ENCODE measurements around the gene MRPS23.

MRPS23 gene

DNA sequence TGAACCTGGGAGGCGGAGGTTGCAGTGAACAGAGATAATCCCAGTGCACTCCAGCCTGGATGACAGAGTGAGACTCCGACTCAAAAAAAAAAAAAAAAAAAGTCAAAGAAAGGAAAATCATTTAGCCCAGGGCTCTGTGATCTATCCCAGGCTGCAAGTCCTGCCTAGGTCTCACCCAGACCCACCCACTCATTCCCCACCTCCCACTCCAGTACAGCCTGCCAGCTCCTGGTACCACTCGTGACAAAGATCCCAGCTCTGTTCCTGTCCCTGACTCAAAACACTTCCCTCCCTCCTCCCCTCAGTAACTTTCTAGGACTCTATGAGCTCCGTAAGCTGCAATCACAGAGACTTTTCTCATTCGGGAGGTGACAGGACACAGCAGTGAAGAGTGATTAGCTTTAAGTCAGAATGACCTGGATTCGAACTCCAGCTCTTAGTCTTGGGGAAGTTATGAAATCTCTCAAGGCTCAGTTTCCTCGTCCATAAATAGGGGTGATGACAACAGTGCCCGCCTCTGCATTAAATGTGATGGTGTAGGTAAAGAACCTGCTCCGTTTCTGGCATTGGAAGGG is 28.0 kb upstream of the MRPS23 start:
- no peak for DNase-seq

DNA sequence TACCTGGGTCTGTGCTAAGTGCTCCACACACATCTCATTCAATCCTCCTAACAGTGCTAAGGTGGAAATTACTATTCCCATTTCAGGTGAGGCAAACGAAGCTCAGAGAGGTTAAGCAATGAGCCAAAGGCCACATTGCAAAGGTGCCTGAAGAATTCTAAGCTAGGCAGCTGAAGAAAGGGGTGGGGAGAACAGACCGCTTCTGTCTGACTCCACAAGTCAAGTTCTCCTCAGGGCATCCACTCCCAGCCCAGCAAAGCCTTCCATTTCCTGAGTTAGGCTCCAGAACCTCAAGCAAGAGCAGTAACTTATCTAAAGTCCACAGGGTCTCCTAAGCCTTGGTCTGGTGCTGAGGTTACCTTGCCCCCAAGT is 27.0 kb upstream of the MRPS23 start:
- DNase-seq: no peak

DNA sequence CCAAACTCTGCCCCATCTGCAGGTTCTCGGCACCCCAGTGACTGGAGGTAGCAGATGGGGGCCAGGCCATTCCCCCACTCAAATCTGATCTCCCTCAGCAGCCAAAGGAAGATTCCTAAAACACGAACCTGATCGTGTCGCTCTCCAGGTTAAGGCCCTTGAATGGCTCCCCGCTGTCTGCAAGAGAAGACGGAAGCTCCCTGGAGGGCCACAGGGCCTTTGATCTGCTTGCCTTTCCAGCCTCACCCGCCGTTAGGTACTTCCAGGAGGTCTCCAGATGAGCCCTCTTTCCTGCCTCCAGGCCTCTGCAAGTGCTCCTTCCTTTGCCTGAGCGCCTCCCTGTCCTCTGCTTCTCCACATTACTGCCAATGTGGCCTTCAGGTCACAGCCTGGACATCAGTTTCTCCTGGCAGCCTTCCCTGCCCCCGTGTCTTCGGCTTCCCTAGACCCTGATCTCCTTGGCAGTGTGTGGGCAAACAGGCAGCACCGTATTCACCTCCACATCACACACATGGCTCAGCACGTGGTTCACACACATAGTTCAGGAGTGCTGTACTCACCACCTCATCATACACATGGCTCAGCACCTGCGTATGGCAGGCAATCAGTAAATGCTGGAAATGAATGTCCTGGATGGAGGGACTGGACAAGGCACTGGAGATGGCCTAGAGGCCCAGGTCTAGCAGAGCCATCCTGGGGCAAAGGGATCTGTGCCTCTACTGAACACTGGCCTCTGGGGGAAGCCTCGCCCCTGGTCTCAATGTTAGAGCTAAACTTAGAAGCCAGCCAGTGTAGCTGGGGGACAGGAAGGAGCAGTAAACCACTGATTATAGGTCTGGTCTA is 26.4 kb upstream of the MRPS23 start:
- no peak for DNase-seq

DNA sequence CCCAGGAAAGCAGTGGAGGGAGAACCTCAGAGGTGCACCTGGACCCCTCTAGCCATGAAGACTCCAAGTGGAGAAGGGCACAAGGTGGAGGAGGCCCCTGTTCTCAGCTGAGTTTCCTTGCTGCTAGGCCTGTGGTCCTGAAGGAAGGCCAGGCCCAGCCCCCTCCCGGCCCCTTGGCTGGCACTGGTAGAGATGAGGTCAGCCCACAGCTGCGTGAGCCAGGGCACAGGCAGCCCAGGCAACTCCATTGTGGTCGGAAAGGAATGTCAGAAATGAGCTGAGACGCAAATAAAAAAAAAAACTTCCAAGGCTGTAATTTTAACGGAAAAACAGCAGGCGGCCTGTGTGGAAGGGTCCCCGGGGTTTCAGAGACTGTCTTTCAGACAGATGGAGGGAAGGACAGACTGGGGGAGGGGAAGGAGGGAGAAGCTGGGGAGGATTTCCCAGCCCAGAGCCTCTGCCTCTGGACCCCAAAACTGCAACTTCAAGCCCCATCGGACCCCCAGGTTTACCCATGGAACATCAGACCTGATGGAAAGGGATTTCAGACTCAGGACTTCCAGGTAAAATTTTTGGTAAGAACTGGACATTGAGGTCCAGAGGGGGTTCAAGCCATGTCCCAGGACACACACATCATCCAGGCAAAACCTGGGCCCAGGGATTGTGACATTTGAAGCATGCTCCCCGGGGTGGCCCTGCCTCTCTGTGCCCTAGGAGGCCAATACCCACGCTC is 25.6 kb upstream of the MRPS23 start:
- peak; percentile 45 for DNase-seq

DNA sequence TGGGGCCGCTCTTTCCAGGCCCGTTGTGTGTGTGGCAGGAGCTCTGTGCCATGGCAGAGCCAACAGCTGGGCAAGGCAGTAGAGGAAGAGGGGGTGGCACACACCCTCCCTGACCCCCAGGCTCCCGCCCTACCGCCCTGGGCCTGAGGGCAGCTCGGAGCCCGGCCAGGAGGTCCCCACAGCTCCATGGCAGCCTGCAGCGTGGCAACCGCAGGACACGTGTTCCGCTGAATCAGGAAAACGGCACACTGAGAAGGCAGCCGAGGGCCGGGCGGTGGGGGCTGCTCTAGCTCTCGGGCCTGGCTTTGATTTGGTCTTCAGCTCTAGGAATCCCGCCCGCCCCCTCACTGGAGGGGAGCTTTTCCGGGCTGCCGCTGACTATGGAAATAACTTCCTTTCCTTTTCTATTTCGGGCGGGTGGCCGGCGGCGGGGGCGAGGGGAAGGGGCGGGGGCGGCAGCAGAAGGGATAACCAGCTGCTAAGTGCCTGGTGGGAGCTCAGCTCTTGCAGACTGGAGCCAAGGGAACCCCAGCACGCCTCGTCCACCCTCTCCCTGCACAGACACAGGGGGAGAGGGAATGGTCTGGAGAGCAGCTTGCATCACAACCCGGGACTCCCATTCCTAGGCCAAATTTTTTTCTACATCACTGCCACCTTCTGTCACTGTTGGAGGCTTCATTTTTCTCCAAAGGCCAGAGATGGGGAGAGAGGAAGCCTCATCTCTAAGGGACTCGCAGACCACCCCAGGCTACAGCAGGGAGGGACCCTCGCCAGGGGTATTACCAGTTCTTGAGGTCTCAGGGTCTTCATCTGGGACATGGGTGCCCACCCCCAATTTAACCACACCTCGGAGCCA is 24.8 kb upstream of the MRPS23 start:
- DNase-seq: no peak

DNA sequence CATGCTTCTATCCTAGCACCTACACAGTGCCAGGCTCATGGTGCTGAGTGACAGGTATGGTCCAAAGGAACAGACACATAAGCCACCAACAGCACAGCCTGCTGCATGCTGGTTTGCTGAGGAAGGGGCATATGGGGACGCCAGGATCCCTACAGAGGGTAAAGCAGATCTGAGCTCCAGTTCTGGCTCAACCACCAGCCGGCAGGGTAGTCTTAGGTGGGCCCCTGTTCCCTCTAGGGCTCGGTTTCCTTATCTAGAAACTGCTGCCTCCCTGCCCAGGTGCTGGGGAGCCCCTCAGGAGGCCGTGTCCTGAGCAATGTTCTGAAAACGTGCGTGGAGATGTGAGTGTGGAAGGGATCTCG is 24.2 kb upstream of the MRPS23 start:
- no peak for DNase-seq

DNA sequence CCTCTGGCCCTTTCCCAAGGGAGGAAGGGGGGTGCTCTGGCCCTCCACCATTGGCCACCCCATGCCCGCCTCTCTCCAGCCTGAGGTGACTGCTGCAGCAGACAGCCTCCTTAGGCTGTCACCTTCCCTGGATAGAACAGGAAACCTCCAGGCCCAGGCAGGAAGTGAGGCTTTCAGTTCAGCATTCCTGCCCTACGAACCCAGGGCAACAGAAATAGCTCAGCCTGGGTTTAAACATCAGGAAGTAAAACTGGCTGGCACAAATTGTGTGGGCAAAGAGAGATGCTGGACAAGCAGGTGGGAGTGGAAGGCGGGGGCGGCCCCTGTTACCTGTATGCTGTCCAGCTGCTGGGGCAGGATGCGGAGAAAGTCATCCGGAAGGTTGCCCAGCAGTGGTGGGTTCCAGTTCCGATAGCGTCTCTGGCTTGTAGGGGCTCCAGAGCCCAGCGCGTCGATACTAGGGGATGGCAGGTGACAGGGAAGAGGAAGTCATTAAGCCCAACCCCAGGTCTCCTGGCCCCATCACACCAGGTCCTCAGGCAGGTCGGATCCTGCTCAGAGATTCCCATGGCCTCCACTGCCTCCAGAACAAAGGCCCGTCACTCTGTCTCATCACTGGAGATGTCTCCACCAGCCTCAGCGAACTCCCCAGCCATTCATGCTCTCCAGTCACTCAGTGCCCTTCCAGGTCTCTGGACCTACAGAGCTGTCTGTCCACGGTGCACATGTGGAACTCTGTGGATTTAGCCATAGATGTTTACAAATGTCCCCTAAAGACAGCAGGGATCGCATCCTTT is 23.6 kb upstream of the MRPS23 start:
- DNase-seq: no peak

DNA sequence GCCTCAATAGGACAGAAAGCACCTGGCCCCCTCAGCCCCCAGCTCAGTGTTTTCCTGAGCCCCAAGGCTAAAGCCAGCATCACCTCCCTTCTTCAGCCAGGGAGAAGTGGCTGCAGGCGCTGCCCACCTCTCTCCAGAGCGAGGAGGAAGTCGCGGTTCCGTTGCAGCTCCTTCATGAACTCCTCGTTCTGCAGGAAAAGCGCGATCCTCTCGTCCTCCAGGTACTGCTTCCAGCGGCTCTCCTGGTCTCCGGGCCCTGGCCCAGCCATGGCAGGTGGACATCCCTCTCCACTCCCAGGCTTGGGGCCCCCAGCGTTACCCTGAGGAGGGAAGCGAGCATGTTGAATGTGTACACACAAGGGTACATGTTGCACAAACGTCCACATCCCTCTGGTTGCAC is 22.7 kb upstream of the MRPS23 start:
- no peak for DNase-seq

DNA sequence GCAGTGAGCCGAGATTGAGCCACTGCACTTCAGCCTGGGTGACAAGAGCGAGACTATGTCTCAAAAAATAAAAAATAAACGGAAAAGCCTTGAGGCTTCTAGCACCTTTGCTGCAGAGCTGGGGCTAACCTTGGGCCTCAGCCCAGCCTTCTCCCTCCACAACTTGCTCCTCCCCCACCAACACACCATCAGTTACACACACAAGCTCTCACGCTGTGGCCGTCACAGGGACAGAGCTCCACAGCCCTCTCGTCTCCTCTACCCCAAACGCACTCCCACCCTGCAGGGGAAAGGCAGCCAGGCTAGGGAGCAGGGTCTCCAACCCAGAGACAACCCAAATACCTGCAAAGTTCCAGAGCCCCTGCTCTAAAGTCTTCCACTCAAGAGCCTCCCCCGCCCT is 22.0 kb upstream of the MRPS23 start:
- no peak for DNase-seq

DNA sequence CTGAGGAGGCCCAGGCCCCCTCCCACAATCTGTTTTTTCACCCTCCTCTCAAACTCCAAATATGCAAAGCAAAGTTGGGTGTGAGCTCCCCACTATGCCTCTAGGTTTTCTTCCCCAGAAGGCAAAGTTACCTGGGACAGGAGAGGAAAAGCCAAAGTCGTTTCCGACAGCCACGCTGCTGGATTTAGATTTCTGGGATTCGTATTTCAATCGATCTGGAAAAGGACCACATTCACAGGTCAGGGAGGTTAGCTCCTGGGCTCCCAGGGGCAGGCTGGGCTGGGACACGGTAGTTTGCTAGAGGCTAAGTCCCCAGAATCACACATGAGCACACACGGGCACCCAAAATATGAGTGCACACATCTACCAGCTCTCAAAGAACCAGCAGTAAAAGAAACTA is 21.3 kb upstream of the MRPS23 start:
- DNase-seq: no peak

DNA sequence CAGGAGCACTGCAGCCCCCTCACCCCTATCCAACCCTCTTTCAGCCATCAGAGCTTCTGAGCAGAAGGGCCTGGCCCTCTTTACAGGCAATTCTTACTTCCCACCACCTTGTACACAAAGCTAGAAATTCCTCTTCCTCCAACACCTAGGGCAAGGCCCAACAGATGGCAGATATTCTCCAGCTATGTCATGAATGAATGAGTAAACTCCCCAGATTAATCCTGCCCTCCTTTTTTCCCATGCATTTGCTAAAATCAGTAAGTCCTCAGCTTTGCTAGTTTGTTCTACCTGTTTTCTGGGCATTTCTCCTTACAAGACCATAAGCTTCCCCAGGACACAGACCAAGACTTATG is 20.4 kb upstream of the MRPS23 start:
- DNase-seq: no peak

DNA sequence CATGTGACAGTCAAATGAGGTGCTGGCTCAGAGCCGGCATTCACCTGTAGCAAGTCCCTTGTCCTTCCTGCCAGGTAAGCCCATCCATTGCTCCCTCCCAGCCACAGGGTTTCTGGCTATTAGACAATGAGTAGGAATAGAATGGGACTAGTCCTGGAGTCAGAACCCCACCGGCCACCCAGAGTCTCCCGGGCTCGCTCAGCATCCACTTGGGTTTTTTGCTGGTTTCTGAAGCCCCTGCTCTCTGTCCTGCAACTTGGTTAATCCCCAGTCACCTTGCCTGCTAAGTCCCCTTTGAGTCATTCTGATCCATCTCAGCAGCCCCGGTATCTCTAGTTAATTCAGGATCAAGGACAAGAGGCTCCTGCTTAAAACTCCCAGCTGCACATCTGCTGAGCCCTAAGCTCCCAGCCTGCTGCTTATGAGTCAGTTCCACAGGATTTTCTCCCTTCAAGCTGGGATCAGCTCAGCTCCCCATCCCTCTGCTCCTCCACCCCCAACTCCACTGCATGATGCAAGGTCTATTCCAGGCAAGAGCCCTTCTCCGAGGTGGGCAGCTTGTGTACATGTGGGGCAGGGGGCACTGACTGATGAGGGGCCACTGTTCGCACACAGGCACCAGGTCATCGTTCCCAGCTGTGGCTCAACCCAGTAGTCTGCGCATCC is 19.9 kb upstream of the MRPS23 start:
- DNase-seq: no peak

DNA sequence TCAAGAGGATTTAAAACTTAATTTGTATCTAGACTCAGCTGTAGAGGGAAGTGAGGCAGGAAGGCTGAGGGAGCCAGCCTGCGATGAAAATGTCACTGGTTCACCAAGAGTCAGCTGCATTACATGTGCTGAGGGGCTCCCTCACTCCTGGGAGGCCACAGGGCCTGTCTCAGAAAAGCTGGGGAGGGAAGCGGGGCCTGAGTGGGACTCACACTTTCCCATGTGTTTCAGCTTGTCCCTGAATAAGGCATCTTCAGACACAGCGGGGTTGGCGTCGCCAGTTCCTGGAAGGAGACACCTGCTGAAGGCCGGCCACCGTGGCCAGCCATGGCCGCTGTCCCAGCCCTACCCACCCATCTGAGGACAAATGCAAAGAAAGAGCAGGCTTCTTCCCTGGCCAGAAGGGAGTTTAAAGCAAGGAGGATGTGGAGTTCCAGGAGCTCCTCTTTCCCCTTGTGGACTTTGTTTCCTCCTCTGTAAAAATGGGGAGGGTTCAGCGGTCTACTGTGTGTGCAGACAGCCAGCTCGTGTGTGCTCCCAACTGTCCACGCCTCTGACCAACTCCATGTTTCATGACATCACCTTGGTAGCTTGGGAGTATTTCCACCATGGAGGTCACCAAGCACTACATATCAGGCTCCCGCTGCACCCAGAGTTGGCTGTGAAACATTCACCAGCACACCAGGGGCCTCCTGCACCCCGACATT is 19.2 kb upstream of the MRPS23 start:
- no peak for DNase-seq

DNA sequence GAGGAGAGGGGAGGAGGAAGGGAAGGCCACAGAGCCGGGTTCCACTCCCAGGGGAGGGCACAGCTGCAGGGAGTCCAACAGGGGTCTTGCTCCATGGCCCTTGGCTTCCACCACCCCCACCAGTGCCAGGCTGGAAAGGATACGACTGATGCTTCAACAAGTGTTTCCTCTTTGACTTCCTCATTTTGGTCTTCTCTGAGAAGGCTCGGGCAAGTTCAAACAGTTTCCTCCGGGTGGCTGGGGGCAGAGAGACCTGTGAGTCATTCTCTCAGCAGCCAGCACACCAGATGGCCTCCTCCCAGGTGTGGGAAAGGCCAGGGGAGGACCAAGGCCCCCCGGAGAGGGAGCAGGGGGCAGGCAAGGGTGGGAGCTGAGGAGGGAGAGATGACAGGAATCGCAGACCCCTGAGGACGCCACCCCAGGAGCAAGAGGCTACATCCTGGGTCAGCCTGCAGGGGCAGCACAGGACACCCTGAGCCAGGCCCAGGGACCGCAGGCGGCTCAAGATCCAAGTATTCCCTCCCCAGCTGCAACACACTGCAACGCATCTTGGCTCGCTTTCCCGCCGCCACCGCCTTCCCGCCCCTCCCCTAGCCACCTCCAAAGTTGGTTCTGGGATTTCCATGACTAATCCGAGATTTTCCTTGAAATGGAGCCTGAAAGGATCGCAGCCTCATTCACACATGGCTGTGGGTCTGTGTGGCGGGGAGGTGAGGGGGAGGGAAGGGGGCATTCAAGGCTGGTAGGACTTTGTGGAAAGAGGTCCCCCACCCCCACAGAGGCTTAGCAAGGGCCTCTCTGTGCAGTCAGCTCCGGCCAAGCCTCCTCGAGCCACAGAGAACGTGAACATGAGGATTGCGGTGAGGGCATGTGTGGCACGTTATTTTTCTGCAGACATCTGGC is 18.4 kb upstream of the MRPS23 start:
- no peak for DNase-seq

DNA sequence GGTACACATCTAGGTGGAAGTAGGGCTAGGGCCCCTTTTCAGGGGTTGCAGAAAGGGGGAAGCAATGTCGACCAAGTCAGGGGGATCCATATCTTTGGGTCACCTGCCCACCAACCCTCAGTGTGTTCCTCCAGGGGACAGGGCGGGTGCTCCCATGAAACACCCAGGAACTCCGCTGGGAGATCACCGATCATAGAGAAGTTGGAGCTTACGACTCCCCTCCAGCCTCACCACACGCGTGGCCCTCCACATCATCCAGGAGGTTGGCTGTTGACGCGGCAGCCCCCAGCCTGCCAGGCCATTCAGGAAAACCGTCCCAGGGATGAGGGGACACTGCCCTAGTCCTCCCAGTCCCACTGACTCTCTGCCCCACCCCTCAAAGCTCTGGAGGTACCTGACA is 17.3 kb upstream of the MRPS23 start:
- no peak for DNase-seq

DNA sequence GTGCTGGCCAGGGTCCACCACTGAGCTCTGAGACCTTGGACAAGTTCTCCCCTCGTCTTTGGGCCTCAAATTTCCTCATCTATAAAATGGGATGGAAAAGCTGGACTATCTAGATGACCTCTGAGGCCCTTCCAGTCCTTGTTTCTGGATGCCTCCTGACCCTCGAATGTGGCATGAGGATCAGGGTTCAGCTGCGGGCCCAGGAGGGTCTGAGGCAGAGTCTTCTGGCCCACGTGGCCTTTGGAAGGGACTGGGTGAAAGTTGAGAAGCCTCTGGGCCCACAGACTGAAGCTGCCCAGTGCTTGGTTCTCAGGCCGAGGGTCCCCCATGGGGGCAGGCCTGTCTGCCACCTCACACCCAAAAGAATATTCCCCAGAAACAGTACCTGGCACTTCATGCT is 16.9 kb upstream of the MRPS23 start:
- DNase-seq: no peak

DNA sequence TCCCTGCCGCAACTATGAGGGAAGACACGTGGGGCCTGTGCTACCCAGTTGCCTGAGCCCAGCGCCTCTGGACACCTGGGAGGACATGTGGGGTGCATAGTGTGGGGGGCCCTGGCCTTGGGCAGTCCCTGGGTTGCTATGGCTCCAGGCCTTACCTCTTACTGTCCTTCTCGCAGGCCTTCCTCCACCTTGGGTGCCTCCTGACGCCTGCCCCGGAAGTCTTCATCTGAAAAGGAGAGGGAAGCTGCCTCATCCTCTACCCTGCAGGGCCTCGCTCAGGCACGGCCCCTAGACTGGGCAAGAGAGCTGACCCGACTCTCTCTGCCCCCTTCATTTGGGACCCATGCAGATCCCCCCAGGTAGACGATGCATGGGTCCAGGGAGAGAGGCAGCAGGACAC is 16.5 kb upstream of the MRPS23 start:
- no peak for DNase-seq

DNA sequence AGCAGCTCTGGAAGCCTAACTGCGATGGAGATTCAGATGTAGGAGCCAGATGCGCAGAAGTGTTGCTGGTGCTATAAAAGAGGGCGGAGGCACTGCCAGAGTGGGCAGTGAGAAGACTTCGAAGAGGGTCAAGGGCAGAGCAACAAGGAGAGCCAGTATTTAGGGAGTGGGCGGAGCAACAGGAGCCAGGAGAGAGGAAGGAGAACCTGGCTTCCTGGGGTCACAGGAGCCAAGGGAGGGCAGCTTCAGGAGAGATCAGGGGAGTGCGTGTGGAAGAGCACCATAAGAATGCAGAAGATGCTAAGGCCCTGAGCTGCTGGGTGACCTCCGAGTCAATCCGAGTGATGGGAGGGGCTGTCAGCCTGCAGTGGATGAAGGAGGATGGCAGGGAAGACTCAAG is 14.4 kb upstream of the MRPS23 start:
- no peak for DNase-seq

DNA sequence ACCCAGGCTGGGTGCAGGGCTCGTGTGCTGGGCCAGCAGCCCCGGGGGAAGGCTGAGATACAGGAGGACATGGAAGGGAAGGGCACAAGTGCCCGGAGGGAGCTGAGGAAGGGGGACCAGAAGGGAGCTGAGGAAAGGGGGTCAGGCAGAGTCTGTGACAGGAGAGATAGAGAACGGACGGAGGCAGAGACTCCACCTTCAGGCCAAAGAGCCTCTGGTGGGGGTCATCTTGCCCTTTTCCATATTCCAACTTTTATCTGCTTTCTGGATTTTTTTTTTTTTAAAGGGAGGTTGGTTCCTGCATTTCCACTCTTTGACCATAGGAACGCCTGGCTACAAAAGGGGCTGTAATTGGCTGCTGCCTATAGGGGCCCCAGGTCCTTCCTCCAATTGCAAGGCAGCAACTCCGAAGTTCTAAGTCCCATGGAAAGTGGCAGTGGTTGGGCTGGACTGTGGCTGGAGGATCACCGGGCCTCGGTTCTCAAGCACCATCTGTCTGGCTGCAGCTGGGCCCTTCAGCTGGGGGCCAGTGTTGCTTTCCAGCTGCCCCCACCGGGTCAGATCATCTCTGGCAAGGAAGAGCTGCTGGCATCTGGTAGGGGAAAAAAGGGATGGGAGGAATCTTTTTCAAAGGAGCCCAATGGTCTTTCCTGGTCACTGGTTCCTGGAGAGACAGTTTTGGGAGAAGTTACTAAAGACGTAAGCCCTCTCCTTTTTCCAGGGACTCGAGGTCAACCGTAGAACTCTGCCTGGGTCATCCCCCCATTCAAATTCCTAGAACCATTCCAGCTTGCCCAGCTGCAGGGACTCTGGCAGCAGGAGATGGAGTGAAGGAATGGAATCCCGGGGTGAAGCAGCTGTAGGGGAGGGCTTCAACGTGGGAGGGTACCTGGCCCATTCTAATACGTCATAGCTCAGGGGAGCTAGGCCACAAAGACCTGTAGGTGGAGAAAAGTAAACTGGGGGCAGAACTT is 13.1 kb upstream of the MRPS23 start:
- no peak for DNase-seq
